HuH-7 (cell line): ENCODE results near the gene SDC1.

Experiments used
- DNase-seq: peaks from one replicate; pipeline ENCODE4 v3.0.0; 2011; ENCODE audit warnings: low spot score

Gene SDC1

DNA sequence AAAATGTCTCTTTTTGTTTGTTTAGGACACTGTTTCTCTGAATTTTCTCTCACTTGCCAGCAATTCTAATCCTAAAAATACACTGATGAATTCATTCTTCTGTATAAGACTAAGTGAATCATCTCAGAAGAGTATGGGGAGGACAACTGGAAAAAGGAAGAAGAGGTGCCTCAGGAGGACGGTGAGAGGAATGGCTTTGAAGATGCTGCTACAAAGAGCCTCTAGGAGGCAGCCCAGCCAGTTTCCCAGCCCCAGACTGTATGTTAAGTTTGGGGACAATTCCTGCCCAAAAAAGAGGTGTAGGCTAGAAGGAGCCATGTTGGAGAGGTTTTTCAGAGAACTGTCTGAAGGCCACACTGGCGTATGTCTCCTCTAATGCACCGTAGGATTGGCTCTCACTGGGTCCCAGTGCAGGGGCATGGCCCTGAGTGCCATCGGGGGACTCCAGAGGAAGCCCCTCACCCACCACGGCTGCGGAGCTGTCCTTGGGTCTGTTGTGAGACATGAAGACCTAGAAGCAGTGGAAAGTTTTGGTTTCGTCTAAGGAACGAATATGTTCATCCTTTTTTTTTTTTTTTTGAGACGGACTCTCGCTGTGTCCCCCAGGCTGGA is 3.1 kb upstream of the SDC1 start:
- no peak for DNase-seq

DNA sequence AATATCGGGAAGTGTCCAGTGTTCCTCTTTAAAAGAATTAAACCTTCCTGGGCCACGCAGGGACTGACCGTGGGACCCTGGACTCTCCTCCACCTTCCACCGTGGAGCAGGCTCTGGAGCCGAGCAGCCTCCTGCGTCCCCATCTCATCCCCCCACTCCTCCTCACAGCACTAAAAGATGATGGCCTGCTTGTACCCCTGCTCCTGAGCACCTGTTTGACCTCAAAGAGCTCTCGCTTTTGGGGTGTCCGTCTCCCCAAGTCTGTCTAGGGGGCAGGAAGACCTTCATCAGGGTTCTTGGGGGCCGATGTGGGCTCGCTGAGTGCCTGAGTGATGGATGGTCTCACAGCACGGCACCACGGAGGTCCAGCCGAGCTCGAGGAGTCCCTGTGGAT is 1.2 kb upstream of the SDC1 start:
- no peak for DNase-seq

DNA sequence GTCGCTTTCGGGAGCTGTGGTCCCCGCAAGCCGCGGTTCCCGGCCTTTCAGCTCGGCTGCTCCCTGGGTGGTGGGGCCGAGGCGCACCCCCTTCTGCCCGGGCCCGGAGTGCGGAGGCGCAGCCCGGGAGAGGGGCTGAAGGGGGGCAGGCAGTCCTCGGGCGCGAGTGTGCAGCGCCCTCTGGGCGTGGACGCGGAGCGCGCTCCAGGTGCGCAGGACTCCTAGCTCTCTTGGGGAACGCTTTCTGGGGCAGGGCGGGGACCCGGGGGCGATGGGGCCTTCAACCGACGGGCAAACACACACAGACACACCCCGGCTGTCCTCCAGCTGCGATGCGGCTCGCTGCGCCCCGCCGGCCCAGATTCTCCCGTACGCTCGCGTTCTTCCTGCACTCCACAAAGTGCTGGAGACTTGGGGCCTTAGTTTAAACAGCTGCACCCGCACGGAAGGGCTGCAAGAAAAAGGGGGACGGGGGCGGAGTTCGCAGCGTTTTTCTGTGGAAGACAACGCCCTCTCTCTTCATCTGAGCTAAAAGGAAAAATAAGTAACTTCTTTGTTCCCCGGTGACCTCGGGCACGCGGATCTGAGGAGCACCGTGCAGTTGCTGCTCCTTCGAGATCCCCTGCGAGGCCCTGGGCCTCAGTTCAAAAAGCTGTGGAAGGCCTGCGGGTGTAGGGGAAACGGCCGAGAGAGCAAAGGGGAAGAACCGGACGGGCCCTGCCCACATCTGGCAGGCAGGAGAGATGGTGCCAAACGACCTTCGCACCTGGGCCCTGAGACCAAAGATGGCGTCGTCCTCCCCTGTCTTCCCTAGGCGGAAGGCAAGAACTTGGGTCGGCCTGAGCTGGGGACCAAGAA is 593 bp upstream of the SDC1 start:
- DNase-seq: peak; percentile 80

DNA sequence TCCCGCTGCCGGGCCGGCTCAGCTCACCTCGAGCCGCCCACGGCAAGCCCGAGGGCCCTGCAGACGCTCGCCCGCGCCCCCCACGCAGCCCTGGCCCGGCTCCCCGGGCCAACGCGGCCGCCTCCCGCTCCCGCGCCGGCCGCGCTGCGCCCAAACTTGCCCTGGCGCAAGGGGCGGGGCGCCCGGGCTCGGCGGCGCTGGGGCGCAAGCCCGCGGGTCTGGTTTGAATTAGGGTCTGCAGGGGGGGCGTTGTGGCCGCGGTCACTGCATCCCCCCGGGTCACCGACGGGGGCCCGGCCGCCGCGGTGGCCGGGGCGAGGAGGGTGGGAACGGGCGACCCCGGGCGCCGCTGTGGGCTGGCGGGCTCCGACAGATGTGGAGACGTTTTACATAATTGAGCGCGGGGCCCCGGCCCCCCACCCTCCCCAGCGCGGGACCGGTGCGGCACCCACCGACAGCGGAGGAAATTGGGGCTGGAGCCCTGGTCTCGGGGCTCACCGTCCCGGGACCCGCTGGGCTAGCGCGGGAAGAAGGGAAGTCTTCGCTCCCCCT is 690 bp downstream of the SDC1 start:
- no peak for DNase-seq

DNA sequence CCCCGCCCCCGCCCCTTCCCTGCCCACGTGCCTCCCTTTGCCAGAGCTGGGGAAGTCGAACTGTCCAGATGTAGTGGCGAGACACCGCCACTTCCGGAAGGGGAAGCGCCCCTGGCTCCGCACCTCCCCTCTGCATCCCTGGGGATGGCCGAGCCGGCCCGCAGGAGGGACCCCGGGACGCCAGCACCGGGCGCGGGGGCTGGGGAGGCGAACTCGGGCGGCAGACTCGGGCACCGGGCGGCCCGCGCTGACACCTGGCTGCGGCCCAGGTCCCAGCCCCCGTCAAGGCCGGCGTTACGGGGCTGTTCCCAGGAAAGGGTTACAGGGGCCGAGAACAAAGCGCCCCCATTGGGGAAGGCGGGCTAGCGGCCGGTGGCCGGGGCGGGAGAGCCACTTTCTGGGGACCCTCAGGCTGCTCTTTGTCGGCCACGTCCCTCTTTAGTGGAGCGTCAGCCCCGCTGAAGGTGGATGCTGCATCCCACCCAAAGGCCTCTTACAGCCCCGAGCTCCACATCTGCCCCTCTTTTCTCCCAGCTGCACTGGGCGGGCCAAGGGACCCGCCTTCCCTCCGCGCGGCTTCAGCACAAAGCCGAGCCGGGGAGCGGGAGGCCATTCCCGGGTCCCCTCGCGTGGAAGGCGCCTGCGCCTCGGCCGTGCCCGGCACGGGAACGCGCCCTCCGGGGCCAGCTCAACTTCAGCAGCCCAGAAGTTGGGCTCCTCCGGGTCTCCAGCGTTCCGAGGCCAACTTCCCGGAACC is 1.3 kb downstream of the SDC1 start:
- DNase-seq: peak; percentile 71

DNA sequence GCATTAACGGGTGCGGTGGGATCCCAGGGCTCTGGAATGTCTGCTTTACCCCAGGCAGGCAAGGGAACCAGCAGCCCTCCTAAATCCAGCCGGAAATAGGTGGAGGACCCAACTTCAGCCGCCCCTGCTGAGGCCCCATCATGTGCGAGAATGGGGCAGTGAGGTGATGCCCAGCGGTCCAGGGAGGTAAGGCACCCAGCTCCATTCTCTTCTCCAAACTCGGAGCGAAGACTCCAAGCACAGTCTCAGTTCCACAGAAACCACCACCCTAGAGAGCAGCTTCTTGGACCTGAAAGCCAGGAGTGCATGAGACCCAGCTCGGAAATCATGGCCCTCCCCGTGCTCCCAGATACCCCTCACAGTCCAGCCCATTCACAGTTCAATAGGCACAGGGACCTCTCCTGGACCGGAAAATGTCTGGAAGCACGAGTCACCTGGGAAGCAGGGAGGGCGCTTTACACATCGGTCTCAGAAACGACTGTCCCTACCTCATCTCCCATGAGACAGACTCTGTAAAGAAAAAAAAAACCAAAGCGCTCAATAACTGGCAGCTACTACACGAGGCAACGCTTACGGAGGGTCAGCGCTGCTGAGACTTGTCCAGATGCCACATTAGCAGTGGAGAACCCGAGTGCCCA is 2.0 kb downstream of the SDC1 start:
- no peak for DNase-seq

DNA sequence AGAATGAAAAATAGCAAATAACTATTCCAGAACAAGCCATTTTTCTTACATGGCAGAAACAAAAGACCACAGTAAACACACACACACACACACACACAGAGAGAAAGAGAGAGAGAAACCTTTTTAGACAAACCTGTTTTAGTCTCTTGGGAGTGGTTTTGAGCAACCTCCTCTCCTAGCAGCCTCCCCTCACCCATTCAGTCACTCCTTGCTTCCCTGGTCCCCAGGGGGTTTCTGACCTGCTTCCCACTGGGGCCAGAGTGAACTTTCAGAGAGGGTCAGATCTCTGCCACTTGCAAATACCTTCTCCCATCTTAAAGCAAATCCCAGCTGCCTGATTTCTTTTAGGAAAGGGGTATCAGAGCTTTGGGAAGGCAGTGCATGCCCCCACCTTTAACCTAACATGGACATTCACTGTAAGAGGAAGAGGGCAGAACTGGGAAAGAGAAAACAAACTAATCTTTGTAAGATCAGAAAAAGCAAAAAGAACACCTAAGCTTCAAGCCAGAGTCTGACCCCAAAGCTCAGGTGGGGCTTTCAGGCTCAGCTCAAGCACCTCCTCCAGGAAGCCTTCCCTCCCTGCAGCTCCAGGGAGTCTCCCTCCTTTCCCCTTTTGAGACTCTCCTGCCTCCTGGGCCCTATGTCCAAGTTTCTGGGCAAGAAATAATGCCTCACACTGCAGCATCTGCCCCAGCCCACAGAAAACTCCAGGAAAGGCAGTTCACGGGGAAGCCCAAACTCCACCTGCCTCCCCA is 2.7 kb downstream of the SDC1 start:
- no peak for DNase-seq

DNA sequence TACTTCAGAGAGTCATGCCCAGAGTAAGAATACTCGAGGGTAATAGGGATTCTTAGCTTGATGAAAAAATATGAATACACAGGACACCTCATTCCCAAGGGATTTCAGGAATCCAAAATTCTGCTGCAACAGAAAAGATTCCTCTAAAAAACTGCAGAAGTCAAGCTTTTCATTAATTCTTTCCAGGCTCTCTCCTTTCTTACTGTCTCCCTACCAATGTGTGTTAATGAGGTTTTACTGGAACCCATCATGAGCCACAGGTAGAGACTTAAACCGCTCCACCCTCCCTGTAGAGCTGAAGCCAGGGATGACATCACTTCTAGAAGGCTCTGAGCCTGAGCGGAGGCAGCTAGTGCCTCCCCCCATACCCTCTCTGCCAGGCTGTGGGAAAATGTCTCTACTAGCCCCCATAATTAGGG is 3.4 kb downstream of the SDC1 start:
- no peak for DNase-seq

DNA sequence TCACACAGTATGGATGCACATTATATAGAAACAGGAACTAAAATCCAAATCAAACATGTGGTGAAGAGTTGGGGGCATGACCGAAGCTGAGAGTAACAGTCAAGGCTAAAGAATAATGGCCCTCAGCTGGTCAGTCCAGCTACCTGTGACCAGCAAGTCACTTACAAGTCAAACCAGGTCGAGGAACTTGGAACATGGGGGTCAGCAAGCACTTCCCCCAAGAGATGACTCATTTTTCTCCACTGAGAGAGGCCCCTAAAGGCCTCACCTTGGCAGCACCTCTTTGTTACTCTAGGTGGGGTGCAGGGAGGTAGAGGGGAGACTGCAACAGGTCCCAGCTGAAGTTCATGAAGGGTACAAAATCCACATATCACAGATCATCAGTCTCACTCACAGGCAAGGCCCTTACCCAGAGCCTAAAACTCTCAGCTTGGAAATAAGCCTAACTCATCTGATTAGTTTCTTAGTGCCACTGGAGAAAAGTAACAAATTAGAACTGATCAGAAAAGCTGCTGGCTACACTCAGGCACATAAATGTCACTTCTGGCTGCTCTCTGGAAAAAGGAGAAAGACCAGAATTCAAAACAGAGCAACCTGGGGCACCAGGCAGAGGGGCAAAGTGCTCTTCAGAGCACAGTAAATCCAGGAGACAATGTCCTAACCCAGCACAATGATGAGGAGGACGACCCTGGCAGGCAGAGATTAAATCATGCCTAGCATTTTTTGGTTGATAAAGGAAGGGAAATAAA is 4.0 kb downstream of the SDC1 start:
- no peak for DNase-seq

DNA sequence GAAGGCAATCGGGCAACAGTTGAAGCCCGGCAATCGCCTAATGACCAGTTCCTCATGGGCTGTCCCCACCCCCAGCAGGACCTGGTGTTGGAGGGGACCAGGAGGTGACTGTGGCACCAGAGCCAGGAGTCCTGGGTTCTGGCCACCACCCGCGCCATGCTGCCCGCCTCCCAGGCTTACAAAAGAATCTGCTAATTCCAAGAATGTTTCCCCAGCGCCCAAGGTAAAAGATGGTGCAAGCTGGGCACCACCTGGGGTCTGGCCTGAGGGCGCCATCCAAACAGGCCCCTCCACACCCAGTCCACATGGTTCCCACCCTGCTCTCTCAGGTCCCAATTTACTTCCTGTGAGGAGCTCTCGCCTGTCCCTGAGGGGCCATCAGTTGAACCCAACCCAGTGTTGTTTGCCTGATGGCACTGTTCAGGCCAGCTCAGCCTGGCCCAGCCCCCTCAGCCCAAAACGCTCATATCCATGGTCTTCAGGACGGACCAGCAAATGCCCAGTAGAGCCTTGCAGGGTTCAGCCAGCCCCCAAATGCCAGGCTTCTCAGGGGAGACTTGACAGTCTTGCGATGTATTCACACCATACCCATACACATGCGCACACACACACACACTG is 5.1 kb downstream of the SDC1 start:
- DNase-seq: no peak

DNA sequence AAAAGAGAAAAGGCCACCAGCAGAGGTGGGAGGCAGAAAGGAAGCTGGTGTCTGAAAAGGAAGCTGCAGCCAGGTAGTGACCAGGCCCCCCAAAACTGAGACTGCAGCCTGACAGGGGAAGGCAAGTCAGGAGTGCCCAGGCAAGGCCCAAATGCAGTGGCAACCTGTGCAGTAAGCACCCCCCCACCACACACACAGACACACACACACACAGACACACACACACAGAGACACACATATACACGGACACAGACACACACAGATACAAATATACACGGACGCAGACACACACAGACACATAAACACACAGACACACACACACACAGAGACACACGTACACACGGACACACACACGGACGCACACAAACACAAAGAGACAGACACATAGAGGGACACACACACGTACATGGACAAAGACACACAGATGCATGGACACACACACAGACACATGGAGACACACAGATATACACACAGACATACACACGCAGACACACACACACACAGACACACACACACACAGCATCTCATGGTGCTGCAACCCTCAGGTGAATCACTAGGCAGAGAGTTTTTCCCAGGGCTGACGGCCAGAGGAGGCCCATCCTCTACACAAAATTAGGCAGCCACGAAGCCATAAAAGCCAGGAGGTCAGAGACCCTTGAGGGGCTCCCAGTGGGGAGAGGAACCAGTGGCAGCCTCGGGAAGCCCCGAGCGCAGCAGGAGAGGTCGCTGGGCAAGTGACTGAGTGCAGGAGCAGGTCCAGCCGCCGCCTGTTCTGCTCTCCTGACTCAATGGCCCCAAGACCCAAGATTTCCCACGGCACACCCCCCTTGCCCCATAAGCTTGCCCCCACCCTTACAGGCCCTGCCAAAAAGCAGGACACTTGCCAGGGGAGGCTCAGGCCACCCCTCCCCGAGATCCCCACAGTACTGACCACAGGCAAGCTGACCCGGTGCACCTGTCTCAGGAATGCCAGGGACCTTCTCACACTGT is 6.3 kb downstream of the SDC1 start:
- no peak for DNase-seq

DNA sequence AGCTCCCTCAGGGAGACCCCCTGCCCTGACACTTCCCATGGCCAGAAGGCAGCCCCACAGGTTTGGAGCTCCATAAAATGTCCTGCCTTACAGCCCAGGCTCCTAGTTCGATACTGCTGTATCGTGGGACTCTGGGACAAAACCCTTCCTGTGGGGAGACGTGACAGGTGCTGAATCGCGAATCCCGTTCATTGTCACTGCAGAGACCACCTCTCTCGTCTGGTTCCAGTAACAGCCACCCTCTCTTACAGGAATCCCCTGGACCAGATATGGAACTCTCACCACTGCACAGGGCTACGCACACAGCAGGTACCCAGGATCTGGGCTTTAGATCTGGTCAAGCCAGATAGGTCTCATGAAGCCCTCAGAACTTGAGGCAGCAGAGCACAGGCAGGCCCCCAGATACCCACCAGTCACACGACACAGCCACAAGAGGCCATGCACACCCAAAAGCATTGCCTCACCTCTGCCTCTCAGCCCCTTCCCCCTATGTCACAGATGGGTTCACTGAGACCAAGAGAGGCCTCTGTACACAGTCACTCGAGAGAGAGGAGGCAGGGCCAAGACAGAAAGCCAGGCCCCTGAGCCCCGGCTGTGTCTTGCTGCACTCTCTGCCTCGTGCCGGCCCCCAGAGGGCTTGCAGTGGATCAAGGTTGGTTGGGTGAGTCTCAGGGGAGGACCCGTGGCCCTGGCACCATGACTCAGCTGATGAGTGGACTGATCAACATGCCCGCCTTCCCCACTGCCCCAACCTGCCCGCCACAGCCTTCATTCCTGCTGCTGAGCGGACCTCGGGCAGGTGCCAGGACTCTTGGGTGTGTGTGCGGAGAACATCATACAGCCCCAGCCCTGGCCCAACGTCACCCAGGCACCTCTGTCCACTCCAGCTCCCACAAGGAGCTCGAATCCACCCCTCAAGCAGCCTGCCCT is 7.6 kb downstream of the SDC1 start:
- no peak for DNase-seq

DNA sequence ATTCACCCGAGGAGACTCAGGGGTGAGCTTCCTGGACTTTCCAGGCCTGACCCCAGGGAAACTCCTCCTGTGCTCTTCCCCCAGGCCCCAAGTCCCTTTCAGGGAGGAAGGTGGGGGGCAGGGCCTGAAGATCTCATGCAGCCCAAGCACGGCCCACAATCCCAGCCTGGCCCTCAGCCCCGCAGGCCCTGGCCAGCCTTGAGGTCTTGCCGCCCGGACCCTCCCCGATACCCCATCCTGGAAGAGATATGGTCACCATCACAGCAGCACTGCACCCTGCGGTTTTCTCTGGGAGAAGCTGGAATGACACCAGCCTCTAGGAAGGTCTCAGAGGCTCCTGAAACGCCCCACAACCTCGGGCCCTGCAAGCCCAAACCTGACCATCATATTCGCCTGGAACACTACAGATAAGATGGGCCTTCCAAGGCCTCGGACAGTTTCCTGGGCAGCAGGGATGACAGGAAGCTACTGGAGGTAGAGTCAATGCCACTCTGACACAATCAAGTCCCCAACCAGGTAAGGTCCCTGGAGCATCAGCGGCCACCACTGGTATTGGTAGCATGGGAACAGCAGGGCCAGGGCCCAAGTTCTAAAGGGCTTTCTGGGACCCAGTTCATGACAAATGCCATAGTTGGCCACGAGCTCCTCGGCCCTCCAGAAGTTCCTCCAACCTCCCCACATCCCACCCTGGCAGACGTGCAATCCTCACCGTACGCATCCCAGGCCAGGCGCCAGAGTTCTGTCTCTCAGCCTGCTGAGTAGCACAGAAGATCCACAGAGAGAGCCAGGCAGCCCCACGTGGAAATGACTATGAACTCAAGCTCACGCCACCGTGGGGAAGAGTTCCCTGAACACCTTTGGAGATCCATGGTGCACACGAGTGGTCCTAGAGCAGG is 8.6 kb downstream of the SDC1 start:
- DNase-seq: no peak

DNA sequence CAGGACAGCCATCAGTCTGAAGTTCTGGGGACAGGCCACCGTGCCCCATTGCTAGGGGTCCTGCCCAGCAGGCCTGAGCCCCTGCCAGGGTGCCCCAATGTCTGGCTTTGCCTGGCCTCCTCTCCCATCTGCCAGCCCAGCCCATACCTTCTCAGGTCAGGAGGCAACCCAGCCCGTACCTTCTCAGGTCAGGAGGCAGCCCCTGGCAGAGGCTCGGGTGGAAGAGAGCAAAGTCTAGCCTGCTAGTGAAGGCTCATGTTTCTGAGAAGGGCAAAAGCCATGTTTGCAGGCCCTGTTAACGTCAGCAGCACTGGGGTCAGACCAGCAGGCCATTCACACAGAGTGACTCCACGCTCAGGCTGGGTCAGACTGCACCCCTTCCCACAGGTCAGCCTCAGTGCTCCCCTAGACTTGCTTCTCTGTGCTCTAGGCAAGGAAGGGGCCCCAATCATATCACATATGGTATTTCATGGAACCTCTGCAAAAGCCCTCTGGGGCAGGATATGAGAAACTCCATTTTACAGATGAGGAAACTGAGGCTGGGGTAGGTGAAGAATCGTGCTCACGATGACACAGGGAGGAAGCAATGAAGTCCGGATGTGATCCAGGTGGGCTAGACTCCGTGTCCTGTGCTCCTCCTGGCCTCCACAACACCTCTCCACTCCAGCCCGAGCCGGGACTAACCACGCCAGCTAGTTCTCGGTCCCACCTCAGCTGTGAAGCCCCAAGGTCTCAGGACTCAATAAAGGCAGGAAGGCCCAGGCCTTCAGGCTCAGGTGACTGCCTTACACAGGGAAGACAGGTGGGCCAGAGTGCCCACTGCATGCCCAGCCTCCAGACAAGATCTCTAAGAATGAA is 9.5 kb downstream of the SDC1 start:
- peak; percentile 76 for DNase-seq

DNA sequence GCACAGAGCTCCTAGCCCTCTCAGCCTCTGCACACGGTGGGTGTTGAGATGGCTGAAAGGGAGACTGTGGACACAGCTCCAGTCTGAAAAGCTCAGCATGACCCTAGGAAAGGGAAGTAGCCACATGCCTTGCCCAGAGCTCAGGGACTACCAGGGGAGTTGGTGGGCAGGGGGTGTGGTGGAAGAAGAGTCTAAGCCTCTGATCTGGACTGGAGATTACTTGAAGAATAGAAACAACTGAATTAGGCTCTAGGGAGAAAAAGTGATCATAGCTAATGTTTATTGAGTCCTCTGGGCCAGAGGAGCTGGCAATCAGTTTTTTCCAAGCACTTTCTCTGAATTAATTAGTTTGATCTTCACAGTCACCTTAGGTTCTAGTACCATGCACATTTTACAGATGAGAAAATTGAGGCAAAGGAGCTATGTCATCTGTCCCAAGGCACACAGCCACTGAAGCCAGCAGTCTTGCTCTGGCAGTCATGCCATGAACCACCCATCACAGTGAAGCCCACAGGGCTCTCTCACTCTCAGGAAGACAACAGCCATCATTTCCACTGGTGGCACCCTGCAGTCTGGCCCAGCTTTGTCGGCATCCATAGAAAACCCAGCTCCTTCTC is 10.3 kb downstream of the SDC1 start:
- DNase-seq: no peak
